Measurements from ENCODE around the gene TMEM229B.

The TMEM229B gene

DNA sequence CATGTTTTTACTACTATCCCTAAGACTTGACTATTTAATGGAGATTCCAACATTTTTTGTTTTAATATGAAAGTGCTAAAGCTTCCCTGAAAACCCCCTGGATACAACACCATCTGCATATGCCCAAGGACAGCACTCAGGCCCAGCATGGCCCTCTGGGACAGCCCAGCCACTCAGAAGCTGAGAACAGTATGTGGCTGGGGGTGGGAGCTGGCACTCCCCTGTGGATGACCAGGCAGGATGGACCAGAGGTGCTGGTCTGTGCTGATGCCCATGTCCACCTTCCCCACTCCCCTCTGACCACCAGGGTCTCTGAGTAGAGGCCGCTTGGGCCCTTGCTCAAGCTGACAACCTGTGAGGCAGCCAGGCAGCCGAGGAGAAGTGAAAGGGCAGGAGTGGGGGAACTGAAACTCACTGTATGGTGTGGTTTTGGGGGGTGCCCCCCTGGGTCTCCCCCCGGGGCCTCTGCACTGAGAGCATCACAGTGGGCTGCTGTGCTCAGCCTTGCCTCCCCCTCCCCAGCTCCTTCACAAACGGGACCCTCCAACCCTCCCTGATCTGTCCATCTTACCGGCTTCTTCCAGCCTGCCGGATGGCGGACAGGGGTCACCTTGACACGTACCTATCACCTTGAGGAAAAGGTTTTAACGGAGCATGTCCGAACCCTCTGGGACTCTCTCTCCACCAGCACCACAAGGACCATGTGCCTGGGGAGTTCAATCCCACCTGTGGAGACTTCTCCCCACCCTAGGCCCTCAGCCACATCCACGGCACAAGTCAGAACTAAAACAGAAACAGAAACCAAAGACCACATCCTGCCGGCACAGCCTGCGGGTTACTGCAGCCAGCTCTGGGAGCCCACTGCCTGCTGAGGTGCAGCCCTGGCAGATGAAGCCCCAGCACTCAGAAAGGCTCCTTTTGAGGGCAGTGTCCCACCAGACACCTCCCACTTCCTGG lies at the start of gene TMEM229B:
Gene TMEM229B, minus strand, starts transcription at position 785 of the 957 bp plus-strand sequence. CDS start 14,798 bp downstream, outside the sequence.
- TF ChIP-seq, protein P1, sequence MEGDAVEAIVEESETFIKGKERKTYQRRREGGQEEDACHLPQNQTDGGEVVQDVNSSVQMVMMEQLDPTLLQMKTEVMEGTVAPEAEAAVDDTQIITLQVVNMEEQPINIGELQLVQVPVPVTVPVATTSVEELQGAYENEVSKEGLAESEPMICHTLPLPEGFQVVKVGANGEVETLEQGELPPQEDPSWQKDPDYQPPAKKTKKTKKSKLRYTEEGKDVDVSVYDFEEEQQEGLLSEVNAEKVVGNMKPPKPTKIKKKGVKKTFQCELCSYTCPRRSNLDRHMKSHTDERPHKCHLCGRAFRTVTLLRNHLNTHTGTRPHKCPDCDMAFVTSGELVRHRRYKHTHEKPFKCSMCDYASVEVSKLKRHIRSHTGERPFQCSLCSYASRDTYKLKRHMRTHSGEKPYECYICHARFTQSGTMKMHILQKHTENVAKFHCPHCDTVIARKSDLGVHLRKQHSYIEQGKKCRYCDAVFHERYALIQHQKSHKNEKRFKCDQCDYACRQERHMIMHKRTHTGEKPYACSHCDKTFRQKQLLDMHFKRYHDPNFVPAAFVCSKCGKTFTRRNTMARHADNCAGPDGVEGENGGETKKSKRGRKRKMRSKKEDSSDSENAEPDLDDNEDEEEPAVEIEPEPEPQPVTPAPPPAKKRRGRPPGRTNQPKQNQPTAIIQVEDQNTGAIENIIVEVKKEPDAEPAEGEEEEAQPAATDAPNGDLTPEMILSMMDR (IDR thresholded peaks at IDR 0.05) = no peak
- peaks cover 10% of the 10 kb centered on the region for H3K9me3 Mint-ChIP-seq
- H3K27me3 Mint-ChIP-seq (ENCODE audit: low read depth, poor library complexity) = peaks cover 10% of the 10 kb centered on the region
- DNase-seq = no peak
- H3K27ac Mint-ChIP-seq = no peak within 1 kb of the TSS
- H3K4me3 Mint-ChIP-seq = no peak within 1 kb of the TSS
- H3K4me1 Mint-ChIP-seq = peaks cover 14% of the 10 kb centered on the region
- no peaks in the 10 kb centered on the region for H3K36me3 Mint-ChIP-seq (ENCODE audit: low read depth)

DNA sequence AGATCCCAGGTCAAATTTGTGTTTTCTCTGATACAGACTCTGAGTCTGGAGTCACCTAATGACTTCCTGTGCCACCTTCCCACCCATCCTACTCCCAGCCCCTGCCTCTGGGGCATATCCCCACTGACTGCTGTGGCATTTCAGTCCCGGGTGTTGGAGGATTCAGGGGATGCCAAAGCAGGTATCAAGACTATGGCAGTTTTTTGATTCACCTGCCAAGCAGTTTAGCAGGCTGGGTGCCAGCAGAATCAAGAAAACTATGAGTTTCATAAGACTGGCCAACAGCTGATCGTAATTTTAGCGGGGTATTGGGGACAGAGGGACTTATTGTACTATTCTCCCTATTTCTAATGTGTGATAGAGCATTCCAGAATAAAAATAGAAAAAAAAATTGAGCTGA lies 49.2 kb upstream of the TMEM229B start:
- Mint-ChIP-seq H3K4me3 (no peak overlapping the region), H3K27me3 (ENCODE audit: low read depth, poor library complexity) (no peaks in the 10 kb centered on the region), H3K27ac (no peak overlapping the region), H3K36me3 (ENCODE audit: low read depth) (peaks cover 10% of the 10 kb centered on the region), H3K9me3 (no peaks in the 10 kb centered on the region), H3K4me1 (peaks cover 48% of the 10 kb centered on the region)
- TF ChIP-seq, protein P1 (IDR thresholded peaks at IDR 0.05) = no peak
- DNase-seq = no peak

DNA sequence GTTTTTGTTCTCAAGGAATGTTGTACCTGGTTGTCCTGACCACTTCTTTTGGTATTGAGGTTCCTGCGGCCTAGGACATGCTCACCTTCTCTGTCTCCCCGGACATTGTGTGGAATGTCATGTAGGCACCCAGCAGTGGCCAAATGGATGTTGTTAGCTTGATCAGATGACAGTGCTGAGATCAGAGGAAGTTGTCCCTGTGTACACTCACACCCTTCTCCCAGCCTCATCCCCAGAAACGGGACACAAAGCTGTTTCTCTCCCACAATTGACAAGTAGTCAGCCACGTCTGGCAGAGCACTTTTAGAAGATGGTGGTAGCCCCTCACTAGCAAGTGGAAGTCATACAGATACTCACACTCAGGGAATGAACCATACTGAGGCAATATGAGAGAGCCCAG lies 47.6 kb upstream of the TMEM229B start:
- Mint-ChIP-seq H3K4me1 (peaks cover 37% of the 10 kb centered on the region), H3K27ac (no peak overlapping the region), H3K27me3 (ENCODE audit: low read depth, poor library complexity) (peaks cover 15% of the 10 kb centered on the region), H3K4me3 (peak overlapping the region; percentile 0), H3K9me3 (no peaks in the 10 kb centered on the region), H3K36me3 (ENCODE audit: low read depth) (no peaks in the 10 kb centered on the region)
- DNase-seq = no peak
- TF ChIP-seq, protein P1 (IDR thresholded peaks at IDR 0.05) = no peak

DNA sequence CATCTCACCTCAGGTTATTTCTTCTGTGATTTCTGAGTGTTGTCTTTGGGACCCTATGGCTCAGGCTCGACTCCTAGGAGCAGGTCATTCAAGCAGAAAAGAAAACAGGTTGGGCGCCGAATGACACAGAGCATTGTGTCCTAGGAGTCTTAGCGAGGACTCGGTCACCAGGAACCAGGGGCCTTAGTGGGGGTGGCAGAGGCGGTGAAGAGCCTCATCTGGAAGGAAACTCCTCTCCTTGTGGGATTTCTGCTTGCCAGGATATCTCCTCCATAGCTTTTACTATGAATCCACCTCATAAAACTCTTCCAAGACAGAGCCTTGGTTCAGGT lies 45.2 kb upstream of the TMEM229B start:
- Mint-ChIP-seq H3K27me3 (ENCODE audit: low read depth, poor library complexity) (peaks cover 29% of the 10 kb centered on the region), H3K4me3 (peak overlapping the region; percentile 90), H3K27ac (peak overlapping the region; percentile 85), H3K4me1 (peaks cover 24% of the 10 kb centered on the region), H3K36me3 (ENCODE audit: low read depth) (no peaks in the 10 kb centered on the region), H3K9me3 (no peaks in the 10 kb centered on the region)
- peak; percentile 39 for DNase-seq
- TF ChIP-seq, protein P1 (IDR thresholded peaks at IDR 0.05) = no peak

DNA sequence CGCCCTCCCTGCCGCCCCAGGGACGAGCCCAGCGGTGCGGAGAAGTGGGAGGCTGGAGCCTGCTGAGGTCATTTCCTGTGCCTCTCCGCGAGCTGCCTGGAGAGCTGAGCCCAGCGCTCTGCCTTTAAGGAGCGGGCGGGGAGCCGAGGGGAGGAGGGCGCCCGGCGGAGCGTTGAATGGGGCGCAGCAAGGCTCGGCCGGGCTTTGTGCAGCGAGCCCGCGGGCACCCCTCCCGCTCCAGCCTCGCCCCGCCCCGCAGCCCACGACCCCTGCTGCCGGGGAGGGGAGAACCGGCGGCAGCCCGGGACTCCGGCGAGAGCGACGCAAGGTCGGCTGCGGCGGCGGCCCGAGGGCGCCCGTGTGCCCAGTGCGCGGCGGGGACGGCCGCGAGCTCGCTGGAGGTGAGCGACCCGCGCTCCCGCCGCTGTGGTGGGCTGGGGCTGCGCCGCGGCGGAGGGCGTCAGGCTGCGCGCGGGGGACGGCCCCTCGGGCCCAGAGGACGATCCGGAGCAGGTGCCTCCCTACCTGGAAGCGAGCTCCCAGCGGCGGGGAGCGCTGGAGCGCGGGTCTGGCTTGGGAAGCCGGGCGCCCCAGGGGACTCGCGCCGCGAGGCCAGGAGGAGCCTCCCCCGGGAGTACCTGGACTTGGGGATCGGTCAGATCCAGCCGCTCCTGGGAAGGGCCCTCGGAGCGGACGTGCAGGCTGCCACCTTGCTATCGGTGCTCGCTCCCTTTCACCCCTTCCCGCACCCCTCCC lies 44.7 kb upstream of the TMEM229B start, which contains the start of gene PLEKHH1:
Gene PLEKHH1, plus strand, starts transcription at position 293 of the 756 bp plus-strand sequence. CDS start 8,578 bp downstream, outside the sequence.
- DNase-seq = peak; percentile 81
- Mint-ChIP-seq H3K27ac (peak within 1 kb of the TSS; percentile 85), H3K4me3 (peak within 1 kb of the TSS; percentile 90), H3K9me3 (no peaks in the 10 kb centered on the region), H3K36me3 (ENCODE audit: low read depth) (no peaks in the 10 kb centered on the region), H3K27me3 (ENCODE audit: low read depth, poor library complexity) (peaks cover 30% of the 10 kb centered on the region), H3K4me1 (peaks cover 24% of the 10 kb centered on the region)
- TF ChIP-seq, protein P1 (IDR thresholded peaks at IDR 0.05) = no peak

Data from nephron progenitor cell (in vitro differentiated cells).